SK-N-MC (cell line): ENCODE measurements around the gene PRORP.

Experiments
- EZH2 ChIP-seq: fragments of 200-600 bp; sonication (generic); IDR thresholded peaks from one replicate; pipeline ENCODE4 v1.6.1; 2017; ENCODE audit warnings: antibody characterized with exemption
- POLR2AphosphoS5 ChIP-seq: IDR thresholded peaks from 2 replicates; pipeline ENCODE4 v1.6.1; 2012; ENCODE audit warnings: mild to moderate bottlenecking, low read depth, low read length, borderline replicate concordance

DNA sequence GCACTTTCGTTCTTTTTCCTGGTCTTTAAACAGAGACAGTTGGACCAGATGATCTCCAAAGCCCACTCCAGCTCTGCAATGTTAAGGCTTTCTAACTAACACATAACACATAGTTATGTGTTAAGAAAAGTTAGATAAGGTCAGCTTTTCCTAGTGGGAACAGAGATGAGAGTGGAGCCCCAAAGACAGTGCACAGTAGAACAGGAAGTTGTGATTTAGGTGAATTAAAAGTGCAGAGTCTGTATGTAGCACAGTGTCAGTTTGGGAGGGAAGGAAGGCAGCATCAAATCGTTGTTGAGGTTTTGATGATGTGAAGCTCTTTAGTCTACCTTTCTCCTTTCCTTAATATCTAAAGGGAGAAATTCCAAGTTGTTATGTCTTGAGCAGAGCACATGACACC lies 31.7 kb downstream of the PRORP start:
- TF ChIP-seq EZH2 (no peak), POLR2AphosphoS5 (no peak)
